ENCODE data around the gene PLB1. TPM values are rescaled to one million over a fixed set of nuclear protein-coding genes. Genes with fewer than 3 reads are reported as not detected.
A peak's percentile ranks its signal among the peaks of the same experiment; 100 is the strongest.

Gene PLB1
- total and polyA plus RNA-seq, 9 of the 15 experiments (the other 6 are each of a cell fraction or from before 2014, with no cell fraction given): 0.01 to 0.09 (median 0.07) TPM; not detected in 2

GRCh38 chr2:28583899-28584553 lies 88.2 kb downstream of the PLB1 start (continued):
- TF ChIP-seq ZNF511 (CRISPR knock-in tag; IDR thresholded peaks at IDR 0.05) (no peak), BCOR (IDR thresholded peaks at IDR 0.05) (peak; percentile 56; the same call in 1 of the 2 replicates), RFX7 (CRISPR knock-in tag; IDR thresholded peaks at IDR 0.05) (no peak), GABPB2 (CRISPR knock-in tag; conservative IDR thresholded peaks at IDR 0.05) (no peak), HDGF (IDR thresholded peaks at IDR 0.05) (peak; percentile 59; the same call in 1 of the 2 replicates), DMBX1 (CRISPR knock-in tag; IDR thresholded peaks at IDR 0.05; ENCODE audit: borderline replicate concordance) (no peak), ZNF41 (CRISPR knock-in tag; conservative IDR thresholded peaks at IDR 0.05) (no peak), ZNF507 (tag; conservative IDR thresholded peaks at IDR 0.05) (no peak), PTRF (tag; IDR thresholded peaks at IDR 0.05) (no peak), ZNF197 (CRISPR knock-in tag; IDR thresholded peaks at IDR 0.05; ENCODE audit: low read depth) (0 out of 2 replicates have a peak, but pooled peaks have one; percentile 24), ILF3 (IDR thresholded peaks at IDR 0.05; ENCODE audit: borderline replicate concordance) (no peak)
- TF ChIP-seq, protein P1, sequence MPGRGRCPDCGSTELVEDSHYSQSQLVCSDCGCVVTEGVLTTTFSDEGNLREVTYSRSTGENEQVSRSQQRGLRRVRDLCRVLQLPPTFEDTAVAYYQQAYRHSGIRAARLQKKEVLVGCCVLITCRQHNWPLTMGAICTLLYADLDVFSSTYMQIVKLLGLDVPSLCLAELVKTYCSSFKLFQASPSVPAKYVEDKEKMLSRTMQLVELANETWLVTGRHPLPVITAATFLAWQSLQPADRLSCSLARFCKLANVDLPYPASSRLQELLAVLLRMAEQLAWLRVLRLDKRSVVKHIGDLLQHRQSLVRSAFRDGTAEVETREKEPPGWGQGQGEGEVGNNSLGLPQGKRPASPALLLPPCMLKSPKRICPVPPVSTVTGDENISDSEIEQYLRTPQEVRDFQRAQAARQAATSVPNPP (IDR thresholded peaks at IDR 0.05; ENCODE audit: borderline replicate concordance, insufficient read depth, insufficient read length): no peak
- TF ChIP-seq, protein P2, sequence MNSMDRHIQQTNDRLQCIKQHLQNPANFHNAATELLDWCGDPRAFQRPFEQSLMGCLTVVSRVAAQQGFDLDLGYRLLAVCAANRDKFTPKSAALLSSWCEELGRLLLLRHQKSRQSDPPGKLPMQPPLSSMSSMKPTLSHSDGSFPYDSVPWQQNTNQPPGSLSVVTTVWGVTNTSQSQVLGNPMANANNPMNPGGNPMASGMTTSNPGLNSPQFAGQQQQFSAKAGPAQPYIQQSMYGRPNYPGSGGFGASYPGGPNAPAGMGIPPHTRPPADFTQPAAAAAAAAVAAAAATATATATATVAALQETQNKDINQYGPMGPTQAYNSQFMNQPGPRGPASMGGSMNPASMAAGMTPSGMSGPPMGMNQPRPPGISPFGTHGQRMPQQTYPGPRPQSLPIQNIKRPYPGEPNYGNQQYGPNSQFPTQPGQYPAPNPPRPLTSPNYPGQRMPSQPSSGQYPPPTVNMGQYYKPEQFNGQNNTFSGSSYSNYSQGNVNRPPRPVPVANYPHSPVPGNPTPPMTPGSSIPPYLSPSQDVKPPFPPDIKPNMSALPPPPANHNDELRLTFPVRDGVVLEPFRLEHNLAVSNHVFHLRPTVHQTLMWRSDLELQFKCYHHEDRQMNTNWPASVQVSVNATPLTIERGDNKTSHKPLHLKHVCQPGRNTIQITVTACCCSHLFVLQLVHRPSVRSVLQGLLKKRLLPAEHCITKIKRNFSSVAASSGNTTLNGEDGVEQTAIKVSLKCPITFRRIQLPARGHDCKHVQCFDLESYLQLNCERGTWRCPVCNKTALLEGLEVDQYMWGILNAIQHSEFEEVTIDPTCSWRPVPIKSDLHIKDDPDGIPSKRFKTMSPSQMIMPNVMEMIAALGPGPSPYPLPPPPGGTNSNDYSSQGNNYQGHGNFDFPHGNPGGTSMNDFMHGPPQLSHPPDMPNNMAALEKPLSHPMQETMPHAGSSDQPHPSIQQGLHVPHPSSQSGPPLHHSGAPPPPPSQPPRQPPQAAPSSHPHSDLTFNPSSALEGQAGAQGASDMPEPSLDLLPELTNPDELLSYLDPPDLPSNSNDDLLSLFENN (IDR thresholded peaks at IDR 0.05; ENCODE audit: low read depth in 2 of 2, low read length in 2 of 2): 0 out of 4 replicates have a peak, but pooled peaks of 1 of the 2 experiments have one; percentile 16
- TF ChIP-seq, protein P3, sequence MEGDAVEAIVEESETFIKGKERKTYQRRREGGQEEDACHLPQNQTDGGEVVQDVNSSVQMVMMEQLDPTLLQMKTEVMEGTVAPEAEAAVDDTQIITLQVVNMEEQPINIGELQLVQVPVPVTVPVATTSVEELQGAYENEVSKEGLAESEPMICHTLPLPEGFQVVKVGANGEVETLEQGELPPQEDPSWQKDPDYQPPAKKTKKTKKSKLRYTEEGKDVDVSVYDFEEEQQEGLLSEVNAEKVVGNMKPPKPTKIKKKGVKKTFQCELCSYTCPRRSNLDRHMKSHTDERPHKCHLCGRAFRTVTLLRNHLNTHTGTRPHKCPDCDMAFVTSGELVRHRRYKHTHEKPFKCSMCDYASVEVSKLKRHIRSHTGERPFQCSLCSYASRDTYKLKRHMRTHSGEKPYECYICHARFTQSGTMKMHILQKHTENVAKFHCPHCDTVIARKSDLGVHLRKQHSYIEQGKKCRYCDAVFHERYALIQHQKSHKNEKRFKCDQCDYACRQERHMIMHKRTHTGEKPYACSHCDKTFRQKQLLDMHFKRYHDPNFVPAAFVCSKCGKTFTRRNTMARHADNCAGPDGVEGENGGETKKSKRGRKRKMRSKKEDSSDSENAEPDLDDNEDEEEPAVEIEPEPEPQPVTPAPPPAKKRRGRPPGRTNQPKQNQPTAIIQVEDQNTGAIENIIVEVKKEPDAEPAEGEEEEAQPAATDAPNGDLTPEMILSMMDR (IDR thresholded peaks at IDR 0.05 in 2 of 3, conservative IDR thresholded peaks at IDR 0.05 in 1 of 3; ENCODE audit: insufficient read depth in 2 of 3, low read depth in 1 of 3, low read length in 3 of 3): no peak

All from K562 (cell line).